HG02981 (cell line): ENCODE results near the gene STXBP1.

Source experiments
- ATAC-seq: cut with Tn5 transposase; IDR thresholded peaks from one replicate; pipeline ENCODE4 v1.9.1; 2021; ENCODE audit warnings: mild to moderate bottlenecking, moderate library complexity; ENCODE audit not compliant: unreplicated experiment

Gene STXBP1

DNA sequence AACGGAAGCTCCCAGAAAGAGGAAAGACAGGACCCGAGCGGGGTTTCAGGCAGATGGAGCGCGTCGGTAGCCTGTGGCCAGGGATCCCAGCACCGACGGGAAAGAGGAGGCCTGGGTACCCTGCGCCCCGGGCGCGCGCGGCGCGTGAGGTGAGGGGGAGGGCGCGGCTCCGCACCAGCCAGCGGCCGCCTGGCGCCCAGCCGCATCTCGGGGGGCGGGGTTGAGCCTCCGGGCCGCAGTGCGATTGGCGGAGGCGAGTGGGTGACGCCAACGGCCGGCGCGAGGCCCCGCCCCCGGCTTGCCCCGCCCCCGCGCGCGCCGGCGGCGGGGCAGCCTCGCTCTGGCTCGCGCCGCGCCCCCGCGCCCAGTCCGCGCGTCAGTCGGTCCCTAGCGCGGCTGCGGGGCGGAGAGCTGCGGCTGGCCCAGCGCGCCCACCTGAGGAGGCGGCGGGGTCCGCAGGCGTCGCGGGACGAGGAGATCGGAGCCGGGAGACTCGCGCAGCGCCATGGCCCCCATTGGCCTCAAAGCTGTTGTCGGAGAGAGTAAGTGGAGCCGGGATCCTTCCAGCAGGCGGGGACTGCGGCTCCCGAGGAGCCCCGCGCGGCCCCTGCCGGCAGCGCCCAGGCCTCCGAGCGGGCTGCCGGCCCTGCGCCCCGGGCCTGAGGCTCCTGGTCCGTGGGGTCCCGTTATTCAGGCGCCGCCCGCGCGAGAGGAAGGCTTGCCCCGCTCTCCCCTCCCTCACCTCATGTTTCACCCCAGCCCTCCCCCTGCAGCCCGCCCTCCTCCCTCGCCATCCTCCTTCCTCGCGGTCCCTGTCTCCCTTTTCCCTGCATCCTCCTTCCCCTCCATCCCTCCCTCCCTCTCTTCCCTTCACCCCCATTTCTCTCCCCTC is at the start of gene STXBP1:
Gene STXBP1 (plus strand): TSS at position 379 of the 892 bp plus-strand sequence. CDS start 127 bp downstream, at position 506.
- peak; percentile 88 for ATAC-seq

DNA sequence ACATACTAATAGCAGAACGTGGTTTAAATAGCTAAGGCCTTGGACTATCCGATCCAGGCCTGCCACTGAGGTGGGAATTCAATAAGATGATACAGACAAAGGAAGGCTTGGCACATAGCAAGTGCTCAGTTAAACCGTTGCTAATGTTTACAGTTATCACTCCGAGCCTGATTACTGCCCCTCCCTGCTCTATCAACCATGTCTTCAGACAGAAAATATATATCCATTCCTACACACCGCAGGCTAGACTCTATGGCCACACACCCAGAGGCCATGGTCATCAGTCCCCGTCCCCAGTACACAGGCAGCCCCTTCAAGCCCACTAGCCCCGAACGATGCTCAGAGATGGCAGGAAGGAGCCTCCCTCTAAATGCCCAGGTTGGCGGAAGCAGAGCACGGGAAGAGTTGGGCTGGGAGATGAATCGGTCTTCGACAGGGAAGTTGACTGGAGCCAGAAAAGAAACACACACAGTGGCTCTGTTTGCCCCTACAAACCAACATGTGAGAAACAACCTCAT is 49.7 kb upstream of the STXBP1 start:
- no peak for ATAC-seq

DNA sequence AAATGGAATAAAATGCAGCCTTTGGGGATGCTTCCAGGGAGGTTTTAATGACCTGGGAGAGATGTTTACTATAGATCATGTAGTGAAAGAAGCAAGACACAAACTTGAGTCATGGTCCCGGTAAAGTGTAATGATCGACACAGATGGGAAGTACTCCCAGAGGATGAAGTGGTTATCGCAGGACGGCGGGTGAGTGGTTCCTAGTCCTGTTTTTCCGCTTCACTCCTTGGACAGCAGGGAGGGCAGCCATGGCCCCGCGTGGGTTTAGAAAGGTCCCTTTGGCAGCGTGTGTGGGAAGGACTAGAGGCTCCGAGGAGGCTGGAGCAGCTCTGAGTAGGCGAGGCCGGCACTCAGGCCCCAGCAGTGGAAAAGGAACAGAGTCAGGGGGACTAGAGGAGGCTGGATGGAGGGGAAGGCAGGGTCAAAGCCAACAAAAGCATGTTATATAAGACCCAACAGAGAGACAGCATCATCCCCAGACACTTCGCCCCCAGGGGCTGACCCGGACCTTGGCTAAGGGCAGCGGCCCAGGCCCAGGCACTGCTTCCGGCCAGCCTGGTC is 49.2 kb upstream of the STXBP1 start:
- no peak for ATAC-seq

DNA sequence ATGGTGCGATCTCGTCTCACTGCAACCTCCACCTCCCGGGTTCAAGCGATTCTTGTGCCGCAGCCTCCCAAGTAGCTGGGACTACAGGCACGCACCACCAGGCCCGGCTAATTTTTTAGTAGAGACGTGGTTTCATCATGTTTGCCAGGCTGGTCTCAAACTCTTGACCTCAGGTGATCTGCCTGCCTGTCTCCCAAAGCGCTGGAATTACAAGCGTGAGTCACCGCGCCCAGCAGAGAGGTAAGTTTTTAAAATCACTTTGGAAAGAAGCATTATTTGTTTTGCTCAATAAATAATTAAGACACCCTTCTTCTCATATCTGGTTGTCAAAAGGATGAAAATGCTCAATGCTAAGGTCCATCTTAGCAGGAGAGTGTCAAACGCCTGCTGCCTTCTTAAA is 48.5 kb upstream of the STXBP1 start:
- ATAC-seq, result no peak

DNA sequence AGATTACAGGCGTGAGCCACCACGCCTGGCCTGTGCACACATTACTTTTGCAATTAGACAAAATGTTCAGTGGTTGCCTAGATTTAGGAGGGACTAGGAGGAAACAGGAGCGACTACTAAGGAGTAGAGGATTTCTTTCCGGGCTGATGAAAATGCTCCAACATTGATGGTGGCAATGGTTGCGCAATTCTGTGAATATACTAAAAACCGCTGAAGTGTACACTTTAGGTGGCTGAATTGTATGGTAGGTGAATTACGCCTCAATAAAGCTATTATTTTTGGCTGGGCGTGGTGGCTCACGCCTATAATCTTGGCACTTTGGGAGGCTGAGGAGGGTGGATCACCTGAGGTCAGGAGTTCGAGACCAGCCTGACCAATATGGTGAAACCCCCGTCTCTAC is 46.8 kb upstream of the STXBP1 start:
- ATAC-seq, result no peak

DNA sequence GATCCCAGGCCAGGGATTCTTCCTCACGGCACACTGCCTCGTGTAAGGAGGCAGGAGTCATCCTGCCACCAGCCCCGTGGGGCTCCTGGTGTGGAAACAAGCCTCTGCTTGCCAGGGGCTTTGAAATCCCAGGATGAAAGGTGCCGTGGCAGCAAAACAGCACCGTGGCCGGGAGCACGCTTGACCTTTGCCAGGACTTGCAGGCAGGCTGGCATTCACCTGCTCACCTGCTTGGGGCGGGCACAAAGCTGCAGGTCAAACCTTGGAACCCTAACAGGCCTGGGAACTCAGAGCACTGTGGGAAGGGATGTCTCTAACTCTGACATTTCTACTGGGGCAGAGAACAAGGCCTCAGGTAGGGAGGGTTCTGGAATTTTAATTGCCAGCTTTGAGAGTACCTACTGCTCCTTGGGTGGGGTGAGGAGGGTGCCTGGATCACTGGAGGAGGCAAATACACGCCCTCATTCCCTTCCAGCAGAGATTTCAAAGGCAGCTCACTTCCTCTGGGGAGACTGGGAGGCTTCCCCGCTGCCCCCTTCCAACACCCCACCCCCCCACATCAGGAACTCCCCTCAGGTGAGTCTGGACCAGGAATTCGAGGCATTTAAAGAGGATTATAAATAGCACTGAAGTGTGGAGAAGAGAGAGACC is 45.6 kb upstream of the STXBP1 start:
- no peak for ATAC-seq

DNA sequence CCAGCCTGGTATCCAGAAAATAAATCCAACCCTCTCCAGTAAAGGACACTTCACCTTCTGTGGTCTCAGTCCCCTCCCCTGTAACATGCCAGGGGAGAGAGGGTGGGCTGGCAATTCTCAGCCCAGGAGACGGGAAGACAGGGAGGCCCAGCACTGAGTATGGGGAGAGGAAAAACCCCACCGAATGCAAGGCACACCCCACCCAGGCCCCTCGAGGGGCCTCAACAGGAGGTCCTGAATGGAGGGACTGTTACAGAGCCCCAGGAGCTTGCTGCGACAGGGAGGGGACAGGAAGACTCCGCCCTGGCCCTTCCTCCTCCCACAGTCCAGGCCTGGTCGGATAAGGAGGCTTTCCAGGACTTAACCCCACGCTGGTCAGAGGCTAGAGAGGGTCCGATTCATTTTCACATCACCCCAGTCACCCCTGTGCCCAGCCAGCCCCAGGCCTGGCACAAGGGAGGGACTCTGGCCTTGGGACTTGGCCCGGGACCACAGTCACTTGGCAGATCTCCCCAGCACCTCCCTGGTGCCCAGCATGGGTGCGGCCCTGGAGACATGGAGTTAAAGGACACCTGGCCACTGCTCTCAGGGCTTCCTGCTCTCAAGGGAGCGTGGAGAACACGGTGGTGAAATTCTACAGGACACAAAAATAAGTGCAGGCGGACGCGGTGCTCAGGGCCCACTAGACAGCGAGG is 44.9 kb upstream of the STXBP1 start:
- ATAC-seq, result no peak

DNA sequence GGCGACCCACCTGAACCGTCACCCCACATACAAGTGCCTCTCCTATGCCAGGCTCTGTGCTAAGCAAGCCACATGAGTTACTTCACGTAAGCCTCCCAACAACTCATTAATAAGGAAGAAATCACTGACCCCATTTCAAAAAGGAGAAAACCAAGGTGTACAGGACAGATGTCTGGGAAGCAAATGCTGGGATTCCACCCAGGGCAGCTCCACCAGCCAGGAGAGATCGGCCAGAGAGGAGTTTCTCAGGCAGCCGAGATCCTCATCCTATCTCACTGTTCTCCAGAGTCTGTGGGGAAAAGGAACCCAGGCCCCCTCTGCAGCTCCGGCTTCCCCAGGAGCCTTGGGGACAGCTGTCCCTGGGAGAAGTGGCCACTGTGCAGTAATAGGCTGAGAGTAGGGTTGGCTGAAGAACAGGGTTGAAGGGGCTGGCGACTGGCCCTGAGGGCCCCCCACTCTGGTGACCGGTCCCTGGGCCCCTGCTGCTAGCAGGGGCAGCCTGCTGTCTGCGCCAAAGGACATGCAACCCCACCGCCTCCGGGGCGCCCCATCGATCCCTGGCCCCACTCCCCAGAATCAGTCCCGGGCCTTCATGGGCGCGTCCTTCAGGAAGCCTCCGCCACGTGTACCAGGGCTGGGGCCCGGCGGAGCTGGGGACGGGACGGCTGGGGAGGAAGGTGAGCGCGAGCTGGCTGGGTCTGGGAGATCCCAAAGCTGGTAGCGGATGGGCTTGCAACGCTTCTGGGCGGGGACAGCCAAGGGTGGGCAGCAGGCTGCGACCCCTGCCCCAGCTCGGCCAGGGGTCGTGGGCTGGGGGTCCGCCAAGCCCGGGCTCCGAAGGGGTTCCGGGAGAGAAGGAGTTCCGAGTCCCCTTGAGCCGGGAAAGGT is 44.1 kb upstream of the STXBP1 start:
- ATAC-seq, result no peak

DNA sequence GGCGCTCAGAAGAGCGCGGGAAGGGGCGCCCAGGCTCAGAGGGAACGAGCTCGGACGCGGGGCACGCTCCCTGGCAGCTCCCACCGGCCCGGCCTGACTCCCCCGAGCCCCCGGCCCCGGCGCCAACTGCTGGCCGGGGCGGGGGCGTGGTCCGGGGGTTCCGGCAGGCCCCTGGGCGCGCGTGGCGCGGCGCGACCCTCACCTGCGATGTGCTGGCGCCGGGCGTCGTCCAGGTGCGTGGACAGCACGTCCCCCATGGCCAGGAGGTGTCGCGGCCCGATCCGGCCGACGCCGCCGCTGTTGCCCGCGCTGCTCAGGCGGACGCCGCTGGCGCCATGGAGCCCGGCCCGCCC is 43.5 kb upstream of the STXBP1 start:
- peak; percentile 8 for ATAC-seq

DNA sequence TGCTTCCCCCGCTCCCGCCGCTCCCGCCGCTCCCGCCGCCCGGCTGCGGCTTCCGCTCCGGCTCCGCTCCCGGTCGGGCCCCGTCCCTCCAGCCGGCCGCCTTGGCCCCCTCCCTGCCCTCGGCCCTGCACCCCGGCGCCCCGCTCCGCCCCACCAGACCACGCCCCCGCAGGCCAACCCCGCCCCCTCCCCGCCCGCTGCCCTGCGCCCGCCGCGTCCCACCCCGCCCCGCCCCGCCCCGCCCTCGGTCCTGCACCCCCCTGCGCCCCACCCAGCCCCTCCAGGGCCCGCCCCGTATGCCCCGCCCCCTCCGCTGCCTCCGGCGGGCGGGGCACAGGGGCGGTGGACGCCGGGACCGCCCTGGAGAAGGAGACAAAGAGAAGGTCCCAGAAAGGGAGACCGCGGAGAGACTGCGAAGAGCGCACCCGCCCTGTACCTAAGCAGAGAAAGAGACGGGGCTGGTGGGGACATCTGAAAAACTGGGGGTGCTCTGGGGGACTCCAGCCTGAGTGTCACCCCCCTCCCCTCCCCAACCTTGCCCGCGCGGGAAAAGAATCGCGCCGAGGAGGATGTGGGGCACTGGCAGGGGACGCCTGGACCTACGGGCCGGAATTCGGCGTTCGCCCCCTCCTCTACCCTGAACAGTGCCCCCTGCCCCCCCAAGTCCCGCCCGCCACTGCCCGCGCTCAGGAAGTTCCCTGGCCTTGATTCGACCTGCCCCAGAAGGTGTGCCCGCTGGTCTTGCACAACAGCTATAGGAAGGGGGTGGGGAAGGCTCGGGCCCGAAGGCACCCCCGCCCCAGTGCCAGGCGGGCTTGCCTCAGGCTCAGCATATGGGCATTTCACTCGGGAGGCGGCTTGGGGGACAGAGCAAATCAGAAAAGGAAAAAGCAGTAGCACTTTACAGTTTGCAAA is 42.8 kb upstream of the STXBP1 start:
- ATAC-seq, result peak; percentile 48

DNA sequence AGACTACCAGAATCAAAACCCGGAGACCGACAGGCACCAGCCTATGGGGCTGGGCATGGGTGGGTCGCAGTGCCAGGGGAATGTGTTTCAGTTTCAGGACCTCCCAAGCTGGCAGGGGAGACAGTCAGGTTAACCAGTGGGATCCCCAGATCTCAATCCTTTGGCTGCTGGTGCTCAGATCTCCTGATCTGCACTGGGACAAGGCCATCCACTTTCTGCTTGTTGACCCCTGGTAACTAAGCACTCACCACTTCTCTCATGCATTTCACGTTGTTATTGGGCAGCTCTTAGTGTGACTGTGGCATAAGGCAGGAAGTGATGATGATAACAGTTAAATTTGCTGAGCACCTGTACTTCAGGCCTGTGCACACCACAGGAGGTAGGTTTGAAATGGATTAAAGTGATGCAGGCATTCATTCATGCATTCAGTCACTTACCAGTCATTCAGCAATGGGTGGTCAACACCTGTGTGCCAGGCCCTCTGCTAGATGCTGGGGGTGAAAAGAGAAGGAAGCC is 42.1 kb upstream of the STXBP1 start:
- no peak for ATAC-seq

DNA sequence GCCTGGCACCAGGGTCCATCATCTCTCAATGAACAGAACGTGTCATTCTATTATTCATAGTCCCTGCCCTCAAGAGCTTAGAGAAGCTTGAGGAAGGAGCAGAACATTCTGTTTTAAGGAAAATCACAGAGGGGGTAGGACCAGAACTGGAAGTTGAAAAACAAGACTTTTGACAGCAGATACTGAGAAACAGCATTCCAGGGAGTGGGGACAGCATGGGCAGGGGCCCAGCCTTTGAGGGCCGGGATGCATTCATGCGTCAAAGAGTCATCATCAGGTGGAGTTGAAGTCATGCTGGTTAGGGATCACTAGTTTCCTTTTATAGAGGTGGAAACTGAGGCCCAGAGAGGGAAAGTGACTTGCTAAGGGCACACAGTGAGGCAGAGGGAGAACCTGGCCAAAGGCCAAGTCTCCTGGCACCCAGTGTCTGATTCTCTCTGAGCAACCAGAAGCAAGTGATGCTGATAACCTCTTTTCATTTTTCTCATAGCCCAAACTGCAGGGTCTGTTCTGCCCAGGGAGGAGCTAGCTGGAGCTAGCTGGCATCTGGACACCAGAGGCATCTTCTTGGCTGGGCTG is 41.5 kb upstream of the STXBP1 start:
- no peak for ATAC-seq

DNA sequence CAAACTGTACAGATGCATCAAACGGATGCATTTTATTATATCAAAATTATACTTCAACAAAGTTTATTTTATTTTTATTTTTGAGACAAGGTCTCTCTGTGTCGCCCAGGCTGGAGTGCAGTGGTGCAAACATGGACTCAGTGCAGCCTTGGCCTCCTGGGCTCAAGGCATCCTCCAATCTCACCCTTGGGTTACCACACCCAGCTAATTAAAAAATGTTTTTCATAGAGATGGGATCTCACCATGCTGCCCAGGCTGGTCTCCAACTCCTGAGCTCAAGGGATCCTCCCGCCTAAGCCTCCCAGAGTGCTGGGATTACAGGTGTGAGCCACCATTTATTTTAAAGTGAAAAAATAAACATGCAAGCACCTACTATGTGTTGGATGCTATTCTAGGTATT is 40.1 kb upstream of the STXBP1 start:
- no peak for ATAC-seq

DNA sequence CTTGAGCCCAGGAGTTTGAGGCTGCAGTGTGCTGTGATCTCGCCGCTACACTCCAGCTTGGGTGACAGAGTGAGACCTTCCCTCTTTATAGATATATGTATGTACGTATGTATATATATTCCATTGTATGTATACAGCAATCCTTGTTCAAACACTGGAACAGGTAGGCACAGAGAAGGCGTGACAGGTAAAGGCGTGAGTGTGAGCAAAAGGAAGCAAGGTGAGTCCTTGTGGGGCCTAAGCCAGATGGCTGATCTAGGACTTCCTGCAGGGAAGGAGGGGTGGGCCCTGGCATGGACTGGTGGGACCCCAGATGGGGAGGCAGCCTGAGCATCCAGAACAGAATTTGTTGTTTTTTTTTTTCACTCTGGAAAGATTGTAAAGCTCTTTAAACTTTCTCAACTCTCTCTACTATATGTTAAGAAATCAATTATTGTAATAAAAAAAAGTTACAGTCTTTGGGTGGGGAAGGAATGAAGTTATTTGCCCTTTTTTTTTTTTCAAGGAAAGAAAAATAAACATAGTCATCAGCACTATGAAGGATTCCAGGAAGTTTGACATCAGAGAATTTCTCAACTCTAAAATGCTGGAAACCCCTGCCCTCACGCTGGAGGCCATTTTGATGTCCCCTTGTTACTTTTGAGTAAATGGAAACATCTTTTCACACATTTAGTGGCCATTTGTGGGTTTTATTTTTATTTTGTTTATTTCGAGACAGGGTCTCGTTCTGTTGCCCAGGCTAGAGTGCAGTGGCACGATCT is 38.9 kb upstream of the STXBP1 start:
- no peak for ATAC-seq

DNA sequence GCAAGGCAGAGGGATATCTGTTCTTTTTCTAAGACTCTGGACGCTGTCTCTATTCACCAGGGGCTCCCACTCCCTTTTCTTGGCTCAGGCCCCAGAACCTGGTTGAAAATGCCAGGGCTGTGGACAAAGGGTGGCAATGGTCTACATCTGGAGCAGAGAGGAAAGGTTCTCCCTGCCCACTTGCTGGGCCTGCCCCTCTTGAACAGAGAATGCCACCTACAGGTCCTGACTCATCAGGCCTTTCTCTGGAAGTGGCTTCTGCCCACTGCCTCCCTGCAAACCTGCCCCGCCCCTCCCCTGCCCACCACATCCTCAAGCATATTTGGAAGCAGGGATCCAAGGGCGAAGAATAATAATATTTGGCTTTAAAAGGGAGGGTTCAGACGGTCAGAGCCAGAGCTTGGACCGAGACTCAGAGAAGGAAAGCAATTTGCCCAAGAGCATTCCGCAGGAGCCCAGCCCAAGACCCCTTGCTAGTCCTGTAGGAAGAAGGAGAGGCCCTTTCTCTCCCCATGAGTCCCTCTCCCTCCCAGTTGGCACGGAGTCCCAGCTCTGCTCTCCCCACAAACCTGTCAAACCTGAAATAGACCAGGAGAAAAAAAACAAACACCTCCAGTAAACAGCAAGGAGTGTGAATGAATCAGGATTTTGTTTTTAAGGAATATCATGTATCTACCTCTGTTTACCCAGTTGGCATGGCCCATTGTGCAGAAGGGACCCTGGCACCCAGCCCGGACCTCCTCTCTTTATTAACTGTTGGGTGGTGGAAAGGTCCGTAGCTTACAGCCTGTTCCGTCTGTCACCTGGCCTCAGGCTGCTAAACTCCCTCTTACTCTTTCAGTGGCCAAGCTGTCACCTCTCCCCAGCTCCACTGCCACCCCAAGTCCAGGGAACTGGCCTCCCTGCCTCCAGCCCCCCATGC is 37.7 kb upstream of the STXBP1 start:
- no peak for ATAC-seq

DNA sequence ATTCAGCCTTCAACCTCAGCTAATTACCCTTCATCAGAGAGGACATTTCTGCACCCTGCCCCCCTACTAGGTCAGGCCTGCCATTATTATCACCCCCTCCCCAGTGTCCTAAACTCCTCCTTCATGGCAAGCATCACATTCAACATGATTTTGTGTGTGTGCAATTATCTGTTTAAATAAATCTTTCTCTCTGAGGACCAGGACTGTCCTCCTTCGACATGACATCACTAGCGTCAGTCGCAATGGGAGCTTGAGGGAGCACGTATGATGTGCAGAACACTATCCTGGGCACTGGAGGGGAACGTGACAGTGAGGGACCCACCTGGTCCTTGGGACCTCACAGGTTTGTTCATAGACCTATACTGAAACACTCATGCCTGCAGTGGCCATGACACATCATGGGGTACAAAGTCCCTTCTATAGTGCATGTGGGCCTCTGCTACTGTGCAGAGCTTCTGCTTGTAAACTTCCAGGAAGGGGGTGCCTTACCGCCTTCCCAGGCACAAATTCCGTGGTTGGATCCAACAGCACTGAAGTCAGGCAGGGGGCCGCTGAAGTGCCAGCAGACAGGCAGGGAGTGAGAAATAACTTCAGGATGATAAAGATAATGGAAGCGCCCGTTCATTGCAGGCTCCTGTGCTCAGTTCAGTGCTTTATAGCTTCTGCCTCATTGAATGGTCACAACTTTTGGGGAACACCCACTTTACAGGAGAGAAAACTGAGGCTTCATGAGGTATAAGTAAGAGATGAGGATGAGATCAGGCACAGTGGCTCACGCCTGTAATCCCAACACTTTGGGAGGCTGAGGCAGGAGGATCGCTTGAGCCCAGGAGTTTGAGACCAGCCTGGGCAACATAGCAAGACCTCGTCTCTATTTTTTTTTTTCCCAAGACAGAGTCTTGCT is 36.0 kb upstream of the STXBP1 start:
- ATAC-seq, result no peak
